MCF 10A (cell line): ENCODE results near the gene BABAM1. TPM values are rescaled to one million over a fixed set of nuclear protein-coding genes. Genes with fewer than 3 reads are reported as not detected.
A peak's percentile ranks its signal among the peaks of the same experiment; 100 is the strongest.

ENCODE experiments used
- BruUV-seq: library from RNA; stranded (reverse); fragments of 400-500 nt; replicated peaks from 2 replicates; lab custom pipeline; 2021; lab: Mats Ljungman, UMichigan
- CTCF ChIA-PET: fragments of 300-600 bp; sonication (Branson Sonifier 250); formaldehyde crosslinking; extraction: SDS; loops from one replicate; lab custom pipeline; 2021; ENCODE audit warnings: antibody characterized with exemption, inconsistent platforms; lab: Yijun Ruan, JAX
- POLR2A ChIA-PET: fragments of 300-600, 350-650 bp; sonication (Branson Sonifier 250); formaldehyde crosslinking; extraction: SDS; loops from one replicate; lab custom pipeline; 2020; ENCODE audit warnings: antibody characterized with exemption, inconsistent platforms; lab: Yijun Ruan, JAX
- DNase-seq: peaks from one replicate; pipeline ENCODE4 v3.0.0-alpha.2; 2018; ENCODE audit not compliant: unreplicated experiment
- H3K27ac Mint-ChIP-seq: one replicate; pipeline ENCODE4 v1.8.0; 2022; ENCODE audit warnings: mild to moderate bottlenecking, low read depth, mixed read lengths; ENCODE audit not compliant: unreplicated experiment
- H3K27me3 Mint-ChIP-seq: one replicate; pipeline ENCODE4 v1.8.0; 2022; ENCODE audit warnings: mixed read lengths; ENCODE audit not compliant: insufficient read depth, unreplicated experiment
- H3K36me3 Mint-ChIP-seq: one replicate; pipeline ENCODE4 v1.8.0; 2022; ENCODE audit warnings: mild to moderate bottlenecking, moderate library complexity, mixed read lengths; ENCODE audit not compliant: insufficient read depth, unreplicated experiment
- H3K4me1 Mint-ChIP-seq: one replicate; pipeline ENCODE4 v1.8.0; 2022; ENCODE audit warnings: mixed read lengths; ENCODE audit not compliant: insufficient read depth, unreplicated experiment
- H3K4me3 Mint-ChIP-seq: one replicate; pipeline ENCODE4 v1.8.0; 2022; ENCODE audit warnings: mild to moderate bottlenecking, moderate library complexity, mixed read lengths; ENCODE audit not compliant: unreplicated experiment
- H3K9me3 Mint-ChIP-seq: one replicate; pipeline ENCODE4 v1.8.0; 2022; ENCODE audit warnings: mixed read lengths; ENCODE audit not compliant: unreplicated experiment
- CTCF ChIP-seq: fragments of 200-600 bp; IDR thresholded peaks from one replicate; pipeline ENCODE4 v1.8.0; 2022; ENCODE audit warnings: antibody characterized with exemption, mild to moderate bottlenecking; ENCODE audit not compliant: unreplicated experiment
- intact Hi-C: fragments of 100-400 bp; cut with micrococcal nuclease; formaldehyde crosslinking; loops from 2 replicates; pipeline ENCODE4 v1.14.1; 2022
- total RNA-seq: library from RNA; stranded (reverse); gene quantifications from 2 replicates; pipeline ENCODE4 v1.2.3, GENCODE V29; 2022

Gene BABAM1
- total RNA-seq, 1 experiment from 2014 or later: 96.1 TPM

GRCh38 chr19:17259118-17259780 is 8.0 kb upstream of the BABAM1 start:
- H3K36me3 Mint-ChIP-seq: peaks cover 8% of the 10 kb centered on the region
- H3K27me3 Mint-ChIP-seq: no peaks in the 10 kb centered on the region
- BruUV-seq: no TSS peak
- intact Hi-C loops: no loop called here
- POLR2A ChIA-PET: interaction anchor here (0.6 to 1.6 kb wide), 6 partner anchors 10 to 673 kb away, joined by 3 to 5 read pairs (median 4); partner anchors contain the start of gene CCDC124
- H3K27ac Mint-ChIP-seq: no peak overlapping the region
- H3K4me1 Mint-ChIP-seq: peaks cover 17% of the 10 kb centered on the region
- no peak overlapping the region for H3K4me3 Mint-ChIP-seq
- CTCF ChIA-PET: interaction anchor here (0.6 to 5.7 kb wide), 6 partner anchors 9 to 195 kb away, joined by 3 to 56 read pairs (median 6); partner anchors contain the start of gene ANKLE1
- no peak for DNase-seq
- H3K9me3 Mint-ChIP-seq: no peaks in the 10 kb centered on the region
- TF ChIP-seq CTCF: no peak

GRCh38 chr19:17259934-17260333 is 7.3 kb upstream of the BABAM1 start:
- intact Hi-C loops: no loop called here
- no TSS peak for BruUV-seq
- H3K4me3 Mint-ChIP-seq: no peak overlapping the region

GRCh38 chr19:17260842-17261325 is 6.4 kb upstream of the BABAM1 start:
- peak; percentile 93 for DNase-seq
- Mint-ChIP-seq H3K4me3 (no peak overlapping the region), H3K27me3 (no peaks in the 10 kb centered on the region), H3K36me3 (no peaks in the 10 kb centered on the region), H3K4me1 (peaks cover 6% of the 10 kb centered on the region), H3K27ac (no peak overlapping the region), H3K9me3 (no peaks in the 10 kb centered on the region)
- ChIA-PET CTCF (interaction anchor here (0.6 to 5.7 kb wide), 15 partner anchors 11 to 931 kb away, joined by 3 to 56 read pairs (median 3); partner anchors contain the start of gene ANKLE1), POLR2A (interaction anchor here (0.7 to 1.6 kb wide), 5 partner anchors 11 to 184 kb away, joined by 3 to 5 read pairs (median 3); partner anchors contain the start of gene ABHD8)
- no TSS peak for BruUV-seq
- intact Hi-C loops: no loop called here
- TF ChIP-seq CTCF: peak; percentile 91

More at GRCh38 chr19:17259934-17260333, 7.3 kb upstream of the BABAM1 start:
- Mint-ChIP-seq H3K4me1 (peaks cover 12% of the 10 kb centered on the region), H3K9me3 (no peaks in the 10 kb centered on the region), H3K36me3 (peaks cover 1% of the 10 kb centered on the region), H3K27ac (no peak overlapping the region), H3K27me3 (no peaks in the 10 kb centered on the region)
- POLR2A ChIA-PET: interaction anchor here (0.6 to 1.6 kb wide), 6 partner anchors 11 to 673 kb away, joined by 3 to 5 read pairs (median 3); partner anchors contain the start of genes ABHD8 and CCDC124
- no peak for DNase-seq
- CTCF ChIA-PET: interaction anchor here (0.6 to 5.7 kb wide), 15 partner anchors 10 to 930 kb away, joined by 3 to 56 read pairs (median 3); partner anchors contain the start of gene ANKLE1
- no peak for TF ChIP-seq CTCF

- intact Hi-C loops: no loop called here
- BruUV-seq: no TSS peak
- Mint-ChIP-seq H3K4me3 (no peak overlapping the region), H3K27me3 (no peaks in the 10 kb centered on the region), H3K4me1 (peaks cover 12% of the 10 kb centered on the region), H3K27ac (no peak overlapping the region), H3K9me3 (peaks cover 7% of the 10 kb centered on the region), H3K36me3 (no peaks in the 10 kb centered on the region)
- DNase-seq: no peak
- CTCF ChIA-PET: interaction anchor here (0.5 to 5.7 kb wide), 3 partner anchors 20 to 82 kb away, joined by 3 to 44 read pairs (median 4); partner anchors contain the start of gene ANKLE1
- TF ChIP-seq CTCF: no peak
- POLR2A ChIA-PET: no interaction called here
These were observed 4.7 kb upstream of the BABAM1 start for GRCh38 chr19:17262557-17262956.
